Hepatic stellate cell (primary cell): ENCODE data around the gene TRAPPC6A.
A peak's percentile ranks its signal among the peaks of the same experiment; 100 is the strongest.
"Not testable (repeated sequence)": the region's sequence is repeated elsewhere in the genome, so short reads cannot be mapped to it uniquely, and the experiment has no call there.

ENCODE experiments used
- DNase-seq: peaks from one replicate; pipeline ENCODE4 v3.0.0; 2011; ENCODE audit warnings: low spot score

TRAPPC6A gene

GRCh38 chr19:45130236-45130635 lies 47.8 kb downstream of the TRAPPC6A start:
- DNase-seq, result no peak

GRCh38 chr19:45128806-45129205 lies 49.2 kb downstream of the TRAPPC6A start:
- DNase-seq, result no peak

GRCh38 chr19:45128146-45128545 lies 49.9 kb downstream of the TRAPPC6A start:
- no peak for DNase-seq

DNA sequence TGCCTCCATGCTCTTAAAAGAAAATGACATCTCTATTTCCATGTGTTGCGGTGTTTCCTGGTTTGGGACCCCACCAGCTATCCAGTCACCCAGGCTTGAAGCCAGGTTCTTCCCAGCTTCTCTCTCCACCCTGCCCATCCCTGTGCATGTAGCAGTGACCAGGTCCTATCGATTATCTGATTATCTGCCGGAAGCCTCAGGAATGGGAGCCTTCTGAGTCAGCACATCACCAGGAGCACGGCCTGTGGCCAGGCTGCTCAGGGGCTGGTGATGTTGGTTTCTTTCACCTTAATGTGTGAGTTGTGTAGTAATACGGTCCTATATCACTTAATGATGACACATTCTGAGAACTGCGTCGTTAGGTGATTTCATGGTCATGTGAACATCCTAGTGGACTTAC lies 51.4 kb downstream of the TRAPPC6A start:
- DNase-seq, result no peak

- DNase-seq, result peak; percentile 67
Measured at GRCh38 chr19:45125975-45126493, 52.0 kb downstream of the TRAPPC6A start.

DNA sequence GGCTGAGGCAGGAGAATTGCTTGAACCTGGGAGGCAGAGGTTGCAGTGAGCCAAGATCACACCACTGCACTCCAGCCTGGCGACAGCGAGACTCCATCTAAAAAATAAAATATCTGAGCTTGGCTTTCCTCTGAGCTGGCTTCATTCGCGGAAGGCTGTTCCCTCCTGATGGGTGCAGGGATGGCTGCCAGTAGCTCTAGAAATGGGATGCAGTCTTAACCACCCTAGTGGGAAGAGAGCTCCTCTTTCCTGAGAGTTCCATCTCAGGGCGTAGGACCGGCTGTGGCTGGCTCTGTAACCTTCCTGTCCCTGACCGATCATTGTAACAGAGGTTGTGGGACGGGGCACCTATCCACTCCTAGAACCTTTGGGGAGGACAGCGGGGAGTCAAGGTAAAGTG lies 52.7 kb downstream of the TRAPPC6A start:
- DNase-seq, result no peak

GRCh38 chr19:45124021-45124420 lies 54.0 kb downstream of the TRAPPC6A start:
- no peak for DNase-seq

GRCh38 chr19:45123440-45123850 lies 54.6 kb downstream of the TRAPPC6A start:
- no peak for DNase-seq

DNA sequence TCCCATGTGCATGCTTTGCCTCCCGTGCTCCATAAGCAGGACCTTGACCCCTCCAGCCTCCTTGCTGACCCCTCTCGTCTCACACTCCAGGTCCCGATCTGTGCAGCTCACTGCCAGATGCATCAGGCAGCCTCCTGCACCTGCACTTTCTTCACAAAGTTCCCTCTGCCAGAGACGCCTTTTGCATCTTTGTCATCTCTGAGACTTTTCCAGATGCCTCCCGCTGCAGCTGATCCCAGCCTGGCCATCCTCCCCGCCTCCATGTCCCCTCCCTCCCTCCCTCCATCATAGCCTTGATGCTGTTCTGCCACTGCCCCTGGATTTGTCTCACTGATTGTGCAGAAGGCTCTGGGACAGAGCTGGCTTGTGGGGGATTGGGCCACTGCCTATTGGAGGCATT lies 55.2 kb downstream of the TRAPPC6A start:
- DNase-seq, result no peak

DNA sequence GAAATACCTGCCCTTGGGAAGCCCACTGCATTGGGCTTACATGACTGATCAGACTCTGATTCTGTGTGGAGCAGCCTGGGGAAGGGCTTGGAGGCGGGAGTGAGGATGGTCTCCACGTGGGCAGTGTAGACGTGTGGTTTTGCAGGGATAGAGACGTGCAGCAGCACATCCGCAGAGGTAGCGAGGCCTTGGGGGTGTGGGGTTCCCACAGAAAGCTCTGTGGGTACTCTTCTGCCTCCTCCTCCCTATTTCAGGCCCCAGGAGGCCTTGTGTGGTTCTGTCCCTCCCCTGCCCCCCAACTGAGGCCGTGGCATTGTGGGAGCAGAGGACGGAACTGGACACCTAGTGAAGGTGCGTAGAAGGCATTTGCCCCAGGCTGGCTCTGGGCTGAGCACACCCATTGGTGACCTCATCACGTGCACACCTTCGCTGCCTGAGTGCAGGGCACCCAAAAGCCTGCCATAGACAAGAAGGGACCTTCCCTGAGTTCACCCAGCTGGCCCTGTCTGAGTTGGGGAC lies 56.2 kb downstream of the TRAPPC6A start:
- DNase-seq, result no peak

DNA sequence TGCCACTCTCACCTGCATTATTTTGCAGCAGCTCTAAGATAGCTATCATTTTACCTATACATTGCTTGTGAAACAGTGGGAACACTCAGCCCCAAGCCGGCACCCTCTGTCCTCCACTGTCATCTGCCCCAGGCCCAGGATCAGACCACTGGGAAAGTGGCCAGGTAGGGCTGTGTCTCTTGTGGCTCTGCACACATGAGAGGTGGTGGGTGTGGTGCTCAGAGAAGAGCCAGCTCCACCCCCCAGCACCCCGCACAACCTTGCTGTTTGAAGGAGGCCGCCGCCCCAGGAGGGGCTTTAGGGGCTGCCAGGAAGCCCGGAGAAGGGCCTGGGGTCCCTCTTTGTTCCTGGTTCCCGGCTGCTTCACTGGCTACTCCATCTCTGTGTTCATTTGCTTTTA lies 58.5 kb downstream of the TRAPPC6A start:
- DNase-seq, result no peak

DNA sequence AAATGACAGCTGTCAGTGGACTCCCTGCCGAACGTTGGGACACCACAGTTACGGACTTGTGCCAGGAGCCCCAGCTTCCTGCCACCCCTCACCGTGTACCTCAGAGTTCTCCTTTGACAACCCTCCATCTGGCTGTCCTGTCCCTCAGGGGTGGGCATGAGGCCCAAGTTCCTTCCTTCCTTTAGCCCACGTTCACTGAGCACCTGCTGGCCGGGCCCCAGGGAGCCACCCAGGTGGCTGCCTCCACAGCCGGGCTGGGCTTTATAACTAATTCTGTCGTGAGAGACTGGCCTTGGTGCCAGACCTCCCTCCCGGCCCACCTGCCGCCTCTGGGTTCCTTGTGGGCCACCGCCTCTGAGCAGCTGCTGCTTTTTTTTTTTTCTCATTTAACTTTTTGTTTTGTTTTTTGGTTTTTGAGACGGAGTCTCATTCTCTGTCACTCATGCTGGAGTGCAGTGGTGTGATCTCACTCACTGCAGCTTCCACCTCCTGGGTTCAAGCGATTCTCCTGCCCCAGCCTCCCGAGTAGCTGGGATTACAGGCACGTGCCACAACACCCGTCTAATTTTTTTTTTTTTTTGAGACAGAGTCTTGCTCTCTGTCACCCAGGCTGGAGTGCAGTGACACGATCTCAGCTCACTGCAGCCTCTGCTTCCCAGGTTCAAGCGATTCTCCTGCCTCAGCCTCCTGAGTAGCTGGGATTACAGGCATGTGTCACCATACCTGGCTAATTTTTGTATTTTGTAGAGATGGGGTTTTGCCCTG lies 59.3 kb downstream of the TRAPPC6A start:
- not testable (repeated sequence) for DNase-seq

GRCh38 chr19:45118106-45118505 lies 59.9 kb downstream of the TRAPPC6A start:
- DNase-seq, result no peak

DNA sequence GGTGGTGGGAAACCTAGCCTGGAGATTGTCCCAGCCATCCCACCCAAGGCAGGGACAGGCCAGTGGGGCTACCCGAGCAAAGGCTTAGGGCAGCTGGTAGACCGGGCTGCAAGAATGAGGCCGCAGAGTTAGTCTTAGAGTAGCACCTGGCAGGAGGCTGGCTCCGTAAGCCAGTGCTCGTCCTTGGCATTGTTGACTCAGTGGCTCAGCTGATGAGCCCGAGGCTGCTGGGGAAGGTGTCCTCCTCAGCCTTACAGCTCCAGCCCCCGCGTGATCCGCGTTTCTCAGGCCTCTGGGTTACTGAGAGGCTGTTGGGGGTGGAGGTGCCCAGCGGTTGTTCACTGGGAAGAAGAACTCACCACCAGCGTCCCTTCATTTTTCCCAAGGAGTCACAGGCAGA lies 60.4 kb downstream of the TRAPPC6A start:
- no peak for DNase-seq

GRCh38 chr19:45117167-45117594 lies 60.9 kb downstream of the TRAPPC6A start:
- DNase-seq, result no peak

- DNase-seq, result no peak
Measured at GRCh38 chr19:45115809-45116615, 62.0 kb downstream of the TRAPPC6A start.

DNA sequence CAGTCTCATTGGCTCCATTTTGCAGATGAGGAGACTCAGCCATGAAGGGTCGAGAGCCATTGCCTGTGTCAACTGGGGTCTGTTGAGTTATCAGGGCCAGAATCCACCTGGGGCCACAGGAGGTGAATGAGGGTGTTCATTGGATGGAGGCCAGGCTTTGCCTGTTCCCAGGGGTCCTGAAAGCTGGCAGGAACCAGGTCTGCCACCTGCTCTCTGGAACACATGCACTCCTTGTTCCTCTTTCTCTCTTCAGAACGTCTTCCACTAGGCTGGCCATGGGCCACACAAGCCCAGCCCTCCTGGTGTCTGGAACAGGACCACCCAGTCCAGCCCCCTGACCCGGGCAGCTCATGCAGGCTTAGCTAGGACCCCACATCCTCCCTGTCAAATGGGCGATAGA lies 63.9 kb downstream of the TRAPPC6A start:
- DNase-seq, result no peak

DNA sequence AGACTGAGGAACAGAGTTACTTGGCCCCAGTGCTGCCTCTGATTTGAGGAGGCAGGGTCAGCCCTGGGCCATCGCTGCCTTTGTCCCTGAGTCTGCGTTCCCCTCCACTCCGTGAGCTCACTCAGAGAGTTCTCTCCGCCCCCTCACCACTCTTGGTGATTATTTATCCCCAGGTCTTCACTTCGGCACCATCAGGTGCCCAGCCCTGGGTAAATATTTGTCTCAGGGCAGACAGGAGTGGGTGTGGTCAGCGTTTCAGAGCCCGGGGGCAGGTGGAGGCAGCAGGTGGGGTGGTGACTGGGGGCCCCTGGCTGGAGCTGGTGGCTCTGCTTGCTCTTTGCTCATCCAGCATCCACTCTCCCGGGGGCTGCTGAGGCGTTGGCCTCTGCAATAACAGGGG lies 64.4 kb downstream of the TRAPPC6A start:
- DNase-seq, result no peak
